ENCODE results near the gene PLA2G6.

PLA2G6 gene

DNA sequence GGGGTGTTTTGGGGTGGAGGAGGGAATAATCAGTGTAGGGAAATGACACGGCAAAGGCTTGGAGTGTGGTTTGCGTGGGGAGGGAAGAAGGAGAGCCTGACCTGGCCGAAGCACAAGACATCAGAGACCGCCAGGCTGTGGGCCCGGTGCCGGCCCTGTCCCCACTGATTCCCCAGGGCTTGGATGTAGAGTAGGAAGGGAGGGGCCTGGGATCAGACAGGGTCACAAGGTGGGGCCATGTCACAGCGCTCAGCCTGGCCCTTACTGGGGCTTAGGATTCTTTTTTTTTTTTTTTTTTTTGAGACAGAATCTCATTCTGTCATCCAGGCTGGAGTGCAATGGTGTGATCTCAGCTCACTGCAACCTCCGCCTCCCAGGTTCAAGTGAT lies 114.6 kb downstream of the PLA2G6 start:
- no peak for DNase-seq

DNA sequence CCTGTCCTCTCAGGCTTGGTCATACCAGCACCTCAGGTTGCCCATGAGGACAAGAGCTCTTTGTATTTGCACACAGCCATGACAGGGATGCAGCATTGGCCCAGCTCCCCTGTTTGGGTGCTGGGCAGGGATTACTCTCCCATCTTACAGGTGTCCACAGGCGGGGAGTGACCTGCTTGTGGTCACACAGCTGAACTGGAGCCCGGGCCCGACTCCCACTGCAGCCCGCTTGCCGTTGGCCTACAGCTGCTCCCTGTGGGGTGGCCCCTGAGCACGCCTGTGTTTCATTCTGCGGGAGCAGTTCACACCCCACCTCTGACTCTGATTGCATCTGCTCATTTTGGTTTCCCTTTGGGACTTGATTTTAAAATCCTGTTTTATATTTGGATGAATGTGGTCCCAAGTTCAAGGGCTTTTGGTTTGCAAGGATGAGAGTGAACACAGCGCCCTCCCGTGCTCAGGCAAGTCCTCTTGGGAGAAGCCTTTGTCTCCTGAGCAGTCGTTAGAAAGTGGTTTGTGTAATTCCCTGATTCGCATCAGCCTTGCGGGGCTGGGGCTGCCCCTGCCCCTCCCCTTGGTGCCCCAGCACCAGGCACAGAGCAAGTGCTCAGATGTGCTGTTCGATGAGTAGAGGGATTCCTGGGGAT lies 115.1 kb downstream of the PLA2G6 start:
- no peak for DNase-seq

DNA sequence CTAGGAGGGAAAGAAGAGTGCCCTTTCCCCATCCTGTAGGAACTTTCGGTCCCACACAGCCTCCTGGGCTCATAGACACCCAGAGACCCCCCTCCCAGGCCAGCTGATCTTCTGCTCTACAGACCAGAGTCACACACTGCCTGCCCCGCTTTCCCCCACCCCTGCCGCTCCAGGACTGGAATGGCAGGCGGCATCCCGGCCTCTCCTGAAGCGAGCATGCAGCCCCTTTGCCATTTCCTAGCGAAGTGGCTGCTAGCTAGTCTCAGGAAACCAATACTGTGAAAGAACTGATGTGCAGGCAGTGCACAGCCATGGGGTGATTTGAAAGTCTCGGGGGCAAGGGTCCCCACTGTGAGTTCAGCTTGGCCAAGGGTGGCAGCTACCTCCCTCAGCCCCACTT lies 116.1 kb downstream of the PLA2G6 start:
- no peak for DNase-seq

DNA sequence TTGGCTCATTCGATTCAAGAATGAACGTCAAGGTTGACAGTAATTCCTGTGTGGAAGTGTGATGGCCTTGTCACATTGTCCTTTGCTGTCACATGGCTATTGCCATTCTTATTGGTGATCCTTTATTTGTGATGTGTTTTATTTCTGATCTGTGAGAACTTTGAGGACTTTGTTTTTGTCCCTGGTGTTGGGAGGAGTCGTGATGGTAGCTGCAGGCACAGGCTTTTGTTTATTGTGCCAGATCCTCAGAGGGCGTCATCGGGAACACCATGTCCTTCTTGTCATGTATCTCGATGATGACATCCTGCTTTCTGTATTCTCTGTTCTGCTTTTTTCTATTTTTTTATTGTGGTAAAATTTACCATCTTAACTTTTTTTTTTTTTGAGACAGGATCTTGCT lies 118.8 kb downstream of the PLA2G6 start:
- DNase-seq, result no peak

Data from activated CD4-positive, alpha-beta T cell treated with anti-CD3 and anti-CD28 coated beads, Interleukin-2, amount 50 U/mL, for 1 hour (primary cell).